ENCODE measurements around the gene AQP1. TPM values are rescaled to one million over a fixed set of nuclear protein-coding genes. Genes with fewer than 3 reads are reported as not detected.

Gene AQP1
- total RNA-seq, 1 donor from 2014 or later: 121 TPM

GRCh38 chr7:30973791-30974604 is 62.3 kb downstream of the AQP1 start:
- DNase-seq (ENCODE audit: low spot score): no peak

- DNase-seq (ENCODE audit: low spot score): peak; percentile 34
These were observed 63.1 kb downstream of the AQP1 start for GRCh38 chr7:30974605-30975255.

Other genes with a start within 250 kb of the AQP1 start
- 0.72 TPM for gene CRHR2, start 229.4 kb upstream of the AQP1 start, total RNA-seq (ENCODE audit: insufficient read depth, low replicate concordance)
- gene INMT, start 159.7 kb upstream of the AQP1 start, total RNA-seq (ENCODE audit: insufficient read depth, low replicate concordance): 151 TPM
- 28.4 TPM for gene MINDY4, start 140.4 kb upstream of the AQP1 start, total RNA-seq (ENCODE audit: insufficient read depth, low replicate concordance)
- gene GHRHR, start 52.1 kb downstream of the AQP1 start, total RNA-seq (ENCODE audit: insufficient read depth, low replicate concordance): 2.4 TPM
- 0.48 TPM for gene ADCYAP1R1, start 140.5 kb downstream of the AQP1 start, total RNA-seq (ENCODE audit: insufficient read depth, low replicate concordance)

All from umbilical cord (tissue), 2 donors.